WI38 (cell line): ENCODE results near the gene ACAN.

Experiments
- H3K4me3 ChIP-seq: 2 replicates; pipeline ENCODE4 v1.5.1; 2011; ENCODE audit warnings: low read depth, mild to moderate bottlenecking, control low read depth, low read length
- CTCF ChIP-seq: IDR thresholded peaks from 2 replicates; pipeline ENCODE4 v1.5.1; 2012; ENCODE audit warnings: low read depth, mild to moderate bottlenecking, control low read depth, low read length

The ACAN gene

GRCh38 chr15:88900309-88900981, 97.2 kb downstream of the ACAN start:
- TF ChIP-seq CTCF: no peak
- H3K4me3 ChIP-seq: no peak overlapping the region

GRCh38 chr15:88900982-88901418, 97.8 kb downstream of the ACAN start:
- H3K4me3 ChIP-seq: no peak overlapping the region
- no peak for TF ChIP-seq CTCF

GRCh38 chr15:88901508-88902220, 98.4 kb downstream of the ACAN start:
- no peak overlapping the region for H3K4me3 ChIP-seq

GRCh38 chr15:88902221-88902835, 99.1 kb downstream of the ACAN start:
- TF ChIP-seq CTCF: no peak
- H3K4me3 ChIP-seq: no peak overlapping the region

More at GRCh38 chr15:88901508-88902220, 98.4 kb downstream of the ACAN start:
- no peak for TF ChIP-seq CTCF

- TF ChIP-seq CTCF: no peak
Measured at GRCh38 chr15:88902846-88903245, 99.6 kb downstream of the ACAN start.

GRCh38 chr15:88904257-88904623, 101.0 kb downstream of the ACAN start:
- no peak for TF ChIP-seq CTCF
- H3K4me3 ChIP-seq: no peak overlapping the region

More at GRCh38 chr15:88902846-88903245, 99.6 kb downstream of the ACAN start:
- H3K4me3 ChIP-seq: no peak overlapping the region

GRCh38 chr15:88904624-88905327, 101.5 kb downstream of the ACAN start:
- H3K4me3 ChIP-seq: no peak overlapping the region
- peak; percentile 99 for TF ChIP-seq CTCF
